HG02678 (cell line): ENCODE data around the gene RGL2.
"Not testable (repeated sequence)": the region's sequence is repeated elsewhere in the genome, so short reads cannot be mapped to it uniquely, and the experiment has no call there.

Experiments used
- ATAC-seq: cut with Tn5 transposase; IDR thresholded peaks from one replicate; pipeline ENCODE4 v1.9.1; 2021; ENCODE audit warnings: mild to moderate bottlenecking, moderate library complexity; ENCODE audit not compliant: unreplicated experiment

The RGL2 gene

DNA sequence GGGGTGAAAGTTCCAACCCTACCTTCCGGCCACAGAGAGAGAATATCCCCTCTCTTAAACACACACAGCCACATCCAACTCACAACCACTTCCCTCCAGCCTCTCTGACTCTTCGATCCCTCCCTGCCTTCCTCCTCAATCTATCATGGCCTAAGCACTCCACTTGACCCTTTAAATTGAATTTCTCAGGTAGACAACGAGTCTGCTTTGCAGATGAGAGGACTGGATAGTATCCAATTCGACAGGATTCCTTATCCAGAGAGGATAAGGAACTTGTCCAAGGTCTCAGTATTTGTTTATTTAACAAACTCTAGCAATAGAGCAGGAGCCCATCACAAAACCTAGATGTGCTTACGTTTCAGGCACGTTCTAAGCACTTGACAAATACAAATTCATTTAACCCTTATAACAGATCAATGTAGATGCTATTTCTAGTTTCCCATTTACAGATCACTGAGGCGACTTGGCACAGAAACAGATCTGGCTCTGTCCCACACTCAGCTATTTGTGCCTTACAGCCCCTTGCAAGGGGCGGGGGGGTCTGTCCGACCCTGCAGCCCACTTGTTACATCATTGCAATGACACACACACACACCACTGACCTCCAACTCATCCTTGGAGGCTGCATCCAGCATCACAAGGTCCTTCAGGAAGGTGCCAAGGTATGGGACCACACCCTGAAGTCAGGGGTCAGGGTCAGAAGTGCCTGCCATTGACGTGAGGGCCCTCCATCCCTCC lies 4.5 kb downstream of the RGL2 start:
- ATAC-seq = no peak

DNA sequence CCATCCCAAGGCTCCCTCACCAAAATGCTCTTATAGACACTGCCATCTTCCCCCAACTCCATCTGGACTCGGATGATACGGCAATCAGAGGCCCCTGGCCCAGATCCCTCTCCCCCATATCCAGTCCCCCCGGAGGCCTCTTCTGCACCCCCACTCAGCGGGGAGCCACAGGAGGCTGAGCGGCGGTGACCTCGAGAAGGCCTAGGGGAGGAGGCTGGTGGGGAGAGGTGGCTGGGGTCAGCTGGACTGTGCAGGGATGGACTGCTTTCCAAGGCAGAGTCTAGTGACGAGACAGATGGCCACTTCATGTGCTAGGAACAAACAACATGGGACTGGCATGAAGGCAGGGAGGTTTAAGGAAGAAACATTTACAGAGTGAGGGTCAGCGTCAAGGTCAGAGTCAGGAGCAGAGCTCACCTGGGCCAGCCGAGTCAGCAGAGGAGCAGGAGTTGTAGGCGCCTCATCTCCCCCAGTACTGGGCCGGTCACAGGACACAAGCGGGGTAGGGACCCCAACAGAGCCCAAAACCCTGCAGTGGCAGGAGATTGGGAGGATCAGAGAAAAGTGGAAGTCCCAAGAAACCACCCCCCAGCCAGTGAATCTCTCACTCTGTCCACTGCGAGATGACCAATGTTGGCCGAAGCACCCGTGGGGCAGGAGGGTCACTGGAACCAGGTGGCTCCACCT lies 5.6 kb downstream of the RGL2 start:
- ATAC-seq = no peak

DNA sequence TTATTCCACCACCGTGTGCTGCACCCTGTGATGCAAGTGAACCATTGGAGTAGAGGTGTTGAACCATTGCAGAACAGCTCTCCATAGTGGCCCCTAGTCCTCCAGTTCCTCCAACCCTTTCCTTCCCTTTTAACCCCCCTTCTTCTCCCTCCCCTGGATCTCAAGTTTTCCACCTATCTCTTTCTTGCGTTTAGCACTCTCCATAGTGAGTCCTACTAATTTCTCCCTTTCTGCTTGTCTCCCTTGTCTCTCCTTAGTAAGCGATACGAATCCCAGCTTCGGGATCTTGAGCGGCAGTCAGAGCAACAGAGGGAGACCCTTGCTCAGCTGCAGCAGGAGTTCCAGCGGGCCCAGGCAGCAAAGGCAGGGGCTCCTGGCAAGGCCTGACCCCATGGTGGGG lies 8.3 kb downstream of the RGL2 start:
- no peak for ATAC-seq

DNA sequence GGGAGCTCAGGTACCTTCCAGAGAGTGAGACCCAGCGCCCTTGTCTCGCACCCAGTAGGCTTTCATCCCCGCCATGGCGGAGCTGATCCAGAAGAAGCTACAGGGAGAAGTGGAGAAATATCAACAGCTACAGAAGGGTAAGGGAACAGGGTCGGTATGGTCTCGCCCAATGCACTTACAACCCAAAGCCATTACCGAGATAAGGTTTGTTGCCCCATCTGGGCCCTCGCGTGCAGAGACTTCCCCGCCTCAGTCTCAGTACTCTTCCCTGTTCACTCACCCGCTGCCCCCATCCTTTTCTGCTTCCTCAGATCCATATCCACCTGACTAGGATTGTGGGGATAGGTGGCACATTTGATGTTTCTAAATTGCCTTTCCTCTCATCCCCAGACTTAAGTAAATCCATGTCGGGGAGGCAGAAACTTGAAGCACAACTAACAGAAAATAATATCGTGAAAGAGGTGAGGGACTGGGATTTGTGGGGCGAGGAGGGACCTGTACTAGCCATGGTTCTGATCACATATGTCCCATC lies 8.9 kb downstream of the RGL2 start:
- ATAC-seq = no peak

DNA sequence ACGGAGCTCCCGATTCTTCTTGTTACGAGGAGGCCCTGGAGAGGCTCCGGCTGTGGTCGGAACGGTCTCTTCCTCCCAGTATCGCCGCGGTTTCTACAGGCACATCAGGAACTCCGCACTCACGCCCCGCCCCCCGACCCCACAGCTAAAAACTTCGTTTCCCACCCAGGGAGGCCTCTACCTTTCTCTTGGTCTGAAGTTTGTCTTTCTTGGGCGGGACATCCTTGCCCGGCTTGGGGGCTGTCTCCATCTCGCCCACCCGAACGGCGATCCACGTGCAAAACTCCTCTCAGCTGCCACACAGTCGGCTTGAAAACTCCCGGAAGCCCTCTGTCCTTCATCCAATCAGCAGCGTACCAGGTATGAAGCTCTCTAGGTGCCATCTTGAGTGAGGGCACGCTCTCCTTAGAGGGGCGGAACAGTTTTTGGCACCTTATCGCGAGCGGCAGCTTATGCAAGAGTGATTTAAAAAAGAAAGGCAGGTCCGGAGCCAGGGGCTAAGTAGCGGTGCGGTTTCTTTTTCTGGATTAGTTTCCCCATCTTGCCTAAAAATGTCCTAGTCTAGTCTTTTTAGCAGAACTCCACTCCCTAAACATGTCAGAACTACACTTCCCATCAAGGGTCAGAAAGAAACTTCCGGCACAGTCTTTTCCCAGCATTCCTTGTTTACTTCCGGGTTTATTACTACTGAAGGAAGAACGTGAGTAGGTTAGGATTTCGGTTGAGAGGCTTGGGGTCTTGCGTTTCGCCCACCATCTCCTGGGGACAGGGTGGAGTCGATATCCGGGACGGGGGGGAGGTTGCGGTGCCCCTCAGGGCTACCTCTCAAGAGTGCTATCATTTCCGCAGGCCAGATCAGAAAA lies 9.6 kb downstream of the RGL2 start, which contains the start of the genes PFDN6 and WDR46:
Gene PFDN6, plus strand, starts transcription at position 681 of the 863 bp plus-strand sequence. CDS start 256 bp downstream, outside the sequence.
Gene WDR46, minus strand, starts transcription at position 319 of the 863 bp plus-strand sequence. Its CDS starts 69 bp downstream, at position 250.
- ATAC-seq = peak; percentile 87

DNA sequence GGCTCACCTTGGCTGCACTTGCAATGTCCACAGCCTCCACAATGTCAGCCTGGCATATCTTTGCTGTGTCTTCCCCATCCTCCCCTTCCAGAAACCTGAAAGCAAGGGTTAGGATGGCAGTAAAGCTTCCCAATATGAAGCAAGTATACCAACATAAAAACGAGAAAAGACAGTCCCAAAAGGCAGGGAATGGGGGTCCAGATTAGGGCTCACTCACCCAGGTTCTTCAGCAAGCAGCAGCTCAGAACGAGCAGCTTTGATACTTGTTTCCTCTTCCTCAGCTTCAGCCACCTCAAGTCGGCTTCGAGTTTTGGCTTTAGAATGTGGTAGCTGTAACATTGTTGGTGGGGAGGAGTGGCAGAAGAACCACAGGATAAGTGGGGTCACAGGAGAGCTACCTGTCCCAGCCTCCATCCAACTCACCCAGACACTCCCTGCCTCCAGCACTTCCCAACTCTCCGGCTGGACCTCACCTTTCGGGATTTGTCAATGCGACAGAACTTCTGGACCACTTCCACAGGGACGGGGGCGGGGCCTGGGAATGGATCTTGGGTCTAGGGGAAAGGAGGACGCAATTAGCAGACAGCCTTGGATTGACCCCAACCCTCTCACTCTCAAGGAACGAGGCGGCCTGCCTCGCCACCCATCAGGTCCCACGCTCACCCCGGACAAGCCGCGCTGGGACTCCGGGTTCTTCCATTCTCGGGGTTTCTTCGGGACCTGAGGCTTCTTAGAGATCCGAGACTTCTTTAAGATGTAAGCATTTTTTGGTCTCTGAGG lies 10.4 kb downstream of the RGL2 start:
- no peak for ATAC-seq

DNA sequence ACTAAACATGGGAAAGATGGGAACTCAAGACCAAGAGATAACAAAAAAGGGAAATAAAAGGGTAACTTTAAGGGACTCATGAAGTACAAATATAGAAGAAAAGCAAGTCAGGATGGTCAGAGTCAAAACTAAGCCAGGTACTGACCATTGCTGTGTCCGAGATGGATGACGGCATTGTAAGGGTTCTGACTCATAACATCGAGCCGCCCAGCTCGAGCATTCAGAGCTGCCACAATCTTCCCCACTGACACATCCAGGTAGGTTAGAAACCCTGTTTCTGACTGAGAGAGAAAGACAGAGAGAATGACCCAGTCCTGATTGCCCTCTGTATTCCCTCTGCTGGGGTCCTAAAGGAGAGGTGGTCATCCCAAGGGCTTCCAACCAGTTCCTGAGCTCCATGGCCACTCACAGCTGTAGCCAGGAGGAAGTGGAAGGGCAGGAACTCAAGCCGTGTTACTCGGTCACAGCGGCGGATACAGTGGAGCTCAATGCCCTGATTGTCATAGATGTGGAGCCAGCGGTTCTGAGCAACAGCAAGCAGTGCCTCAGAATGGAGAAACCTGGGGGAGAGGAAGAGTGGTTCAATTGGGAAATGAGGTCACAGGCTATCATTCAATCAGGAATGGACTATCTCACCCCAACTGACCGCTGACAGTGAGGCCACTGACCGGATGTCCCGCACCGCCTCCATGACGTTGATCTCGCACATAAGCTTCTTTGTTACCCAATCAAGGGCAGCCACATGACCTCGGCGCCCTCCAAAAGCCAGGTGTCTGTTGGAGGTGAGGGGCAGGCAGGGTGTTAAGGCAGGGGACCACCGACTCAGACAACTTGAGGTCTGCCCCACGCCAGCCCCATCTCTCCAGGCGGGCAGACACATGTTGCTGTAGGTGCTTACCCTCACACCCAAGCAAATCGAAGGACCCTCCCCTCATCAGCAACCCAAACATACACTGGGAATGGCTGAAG lies 11.5 kb downstream of the RGL2 start:
- ATAC-seq = no peak

DNA sequence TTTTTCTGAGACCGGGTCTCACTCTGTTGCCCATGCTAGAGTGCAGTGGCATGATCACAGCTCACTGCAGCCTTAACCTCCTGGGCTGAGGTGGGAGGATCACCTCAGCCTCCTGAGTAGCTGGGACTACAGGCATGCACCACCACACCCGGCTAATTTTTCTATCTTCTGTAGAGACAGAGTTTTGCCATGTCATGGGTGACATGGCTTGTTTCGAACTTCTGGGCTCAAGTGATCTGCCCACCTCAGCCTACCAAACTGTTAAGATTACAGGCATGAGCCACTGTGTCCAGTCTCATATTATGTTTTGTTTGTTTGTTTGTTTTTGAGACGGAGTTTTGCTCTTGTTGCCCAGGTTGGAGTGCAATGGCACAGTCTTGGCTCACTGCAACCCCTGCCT lies 13.5 kb downstream of the RGL2 start:
- ATAC-seq = not testable (repeated sequence)

DNA sequence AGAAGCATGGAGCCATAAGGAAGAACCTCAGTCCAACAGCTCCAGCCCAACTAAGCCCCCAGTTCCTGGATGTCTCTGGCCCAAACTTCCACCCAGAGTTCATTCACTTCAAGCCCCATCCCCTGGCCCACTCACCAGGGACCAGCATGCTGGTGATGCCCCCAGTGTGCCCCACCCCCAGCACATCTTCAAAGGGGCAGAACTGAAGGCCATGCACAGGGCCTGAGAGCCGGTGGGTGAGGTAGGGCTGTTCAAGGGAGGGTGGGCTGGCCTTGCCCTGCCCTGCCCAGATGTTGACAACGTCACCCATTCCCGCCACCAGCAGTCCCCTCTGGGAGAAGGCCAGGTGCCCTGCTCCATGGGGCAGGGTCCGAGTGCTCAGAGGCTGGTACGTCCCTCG lies 18.2 kb downstream of the RGL2 start:
- ATAC-seq = no peak

DNA sequence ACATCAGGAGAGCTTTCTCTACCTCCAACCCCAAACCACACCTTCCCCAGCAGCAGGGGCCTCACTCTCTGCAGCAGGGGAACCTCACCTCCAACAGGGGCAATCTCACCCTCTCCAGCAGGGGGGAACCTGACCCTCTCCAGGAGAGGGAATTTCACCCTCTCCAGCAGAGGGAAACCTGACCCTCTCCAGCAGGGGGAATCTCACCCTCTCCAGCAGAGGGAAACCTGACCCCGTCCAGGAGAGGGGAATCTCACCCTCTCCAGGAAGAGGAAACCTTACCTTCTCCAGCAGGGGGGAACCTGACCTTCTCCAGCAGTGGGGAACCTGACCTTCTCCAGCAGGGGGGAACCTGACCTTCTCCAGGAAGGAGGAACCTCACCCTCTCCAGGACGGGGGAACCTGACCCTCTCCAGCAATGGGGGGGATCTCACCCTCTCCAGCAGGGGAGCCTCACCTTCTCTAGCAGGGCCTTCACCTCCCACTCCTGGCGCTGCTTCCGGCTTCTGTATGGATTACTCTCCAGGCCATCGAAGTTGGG lies 18.7 kb downstream of the RGL2 start:
- no peak for ATAC-seq

DNA sequence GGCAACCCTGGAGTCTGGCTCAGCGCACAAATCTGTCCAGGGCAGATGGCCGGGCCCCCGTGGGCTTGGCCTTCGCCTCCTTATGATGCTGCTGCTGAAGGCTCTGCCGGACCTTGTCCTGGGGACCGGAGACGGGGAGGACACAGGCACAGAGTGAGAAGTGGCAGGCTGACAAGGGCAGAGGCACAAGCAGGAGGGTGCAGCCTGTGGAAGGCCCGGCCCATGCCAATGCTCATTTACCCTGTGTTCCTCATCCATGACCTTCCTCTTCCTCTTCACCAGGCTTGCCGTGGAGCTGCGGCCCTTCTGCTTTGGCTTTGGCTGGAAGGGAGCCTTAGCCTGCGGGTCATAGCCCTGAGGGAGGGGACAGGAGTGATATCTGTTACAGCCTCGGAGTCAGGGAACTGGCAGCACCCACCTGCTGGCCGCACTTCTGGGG lies 19.5 kb downstream of the RGL2 start:
- ATAC-seq = no peak

DNA sequence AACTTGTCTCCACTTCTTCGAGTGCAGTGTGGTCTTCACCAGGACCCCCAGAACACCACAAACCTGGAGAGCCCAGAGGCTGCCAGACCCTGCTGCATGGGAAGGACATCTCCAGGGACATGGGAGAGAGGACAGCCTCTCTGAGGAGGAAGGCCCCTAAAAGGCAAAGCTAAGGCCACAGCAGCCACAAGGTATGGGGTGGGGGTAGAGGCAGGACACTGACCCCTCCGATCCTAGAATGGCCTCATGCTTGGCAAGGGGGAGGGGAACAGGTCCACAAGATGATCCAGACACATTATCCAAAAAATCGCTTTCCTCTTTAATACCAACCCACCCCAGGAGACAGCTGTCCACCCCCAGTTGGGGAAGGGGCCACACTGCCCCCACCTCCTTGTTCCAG lies 19.9 kb downstream of the RGL2 start:
- ATAC-seq = no peak

DNA sequence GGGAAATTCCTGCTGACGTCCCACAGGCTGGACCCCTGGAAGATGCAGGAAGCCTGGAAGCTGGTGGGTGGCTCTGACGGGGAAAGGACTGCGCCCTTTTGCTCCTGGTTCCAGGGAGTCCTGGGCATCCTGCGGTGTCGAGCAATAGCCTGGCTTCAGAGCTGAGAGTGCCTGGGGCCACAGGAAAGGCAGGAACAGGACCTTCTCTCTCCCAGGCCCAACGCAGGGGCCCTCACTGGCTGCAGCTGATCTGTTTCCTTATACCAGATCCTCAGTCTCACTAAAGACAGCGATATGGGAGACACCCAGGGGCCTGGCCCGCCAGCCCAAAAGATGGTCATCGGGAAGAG lies 20.4 kb downstream of the RGL2 start:
- no peak for ATAC-seq

DNA sequence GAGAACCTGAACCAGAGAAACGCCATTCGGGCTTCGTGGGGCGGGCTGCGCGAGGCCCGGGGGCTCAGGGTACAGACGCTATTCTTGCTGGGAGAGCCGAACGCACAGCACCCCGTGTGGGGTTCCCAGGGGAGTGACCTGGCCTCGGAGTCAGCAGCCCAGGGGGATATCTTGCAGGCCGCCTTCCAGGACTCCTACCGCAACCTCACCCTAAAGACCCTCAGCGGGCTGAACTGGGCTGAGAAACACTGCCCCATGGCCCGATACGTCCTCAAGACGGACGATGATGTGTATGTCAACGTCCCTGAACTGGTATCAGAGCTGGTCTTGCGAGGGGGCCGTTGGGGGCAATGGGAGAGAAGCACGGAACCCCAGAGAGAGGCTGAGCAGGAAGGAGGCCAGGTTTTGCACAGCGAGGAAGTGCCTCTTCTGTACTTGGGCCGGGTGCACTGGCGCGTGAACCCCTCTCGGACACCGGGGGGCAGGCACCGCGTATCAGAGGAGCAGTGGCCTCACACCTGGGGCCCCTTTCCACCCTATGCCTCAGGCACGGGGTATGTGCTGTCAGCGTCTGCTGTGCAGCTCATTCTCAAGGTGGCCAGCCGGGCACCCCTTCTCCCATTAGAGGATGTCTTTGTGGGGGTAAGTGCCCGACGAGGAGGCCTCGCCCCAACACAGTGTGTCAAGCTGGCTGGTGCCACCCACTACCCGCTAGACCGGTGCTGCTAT lies 20.9 kb downstream of the RGL2 start:
- no peak for ATAC-seq

DNA sequence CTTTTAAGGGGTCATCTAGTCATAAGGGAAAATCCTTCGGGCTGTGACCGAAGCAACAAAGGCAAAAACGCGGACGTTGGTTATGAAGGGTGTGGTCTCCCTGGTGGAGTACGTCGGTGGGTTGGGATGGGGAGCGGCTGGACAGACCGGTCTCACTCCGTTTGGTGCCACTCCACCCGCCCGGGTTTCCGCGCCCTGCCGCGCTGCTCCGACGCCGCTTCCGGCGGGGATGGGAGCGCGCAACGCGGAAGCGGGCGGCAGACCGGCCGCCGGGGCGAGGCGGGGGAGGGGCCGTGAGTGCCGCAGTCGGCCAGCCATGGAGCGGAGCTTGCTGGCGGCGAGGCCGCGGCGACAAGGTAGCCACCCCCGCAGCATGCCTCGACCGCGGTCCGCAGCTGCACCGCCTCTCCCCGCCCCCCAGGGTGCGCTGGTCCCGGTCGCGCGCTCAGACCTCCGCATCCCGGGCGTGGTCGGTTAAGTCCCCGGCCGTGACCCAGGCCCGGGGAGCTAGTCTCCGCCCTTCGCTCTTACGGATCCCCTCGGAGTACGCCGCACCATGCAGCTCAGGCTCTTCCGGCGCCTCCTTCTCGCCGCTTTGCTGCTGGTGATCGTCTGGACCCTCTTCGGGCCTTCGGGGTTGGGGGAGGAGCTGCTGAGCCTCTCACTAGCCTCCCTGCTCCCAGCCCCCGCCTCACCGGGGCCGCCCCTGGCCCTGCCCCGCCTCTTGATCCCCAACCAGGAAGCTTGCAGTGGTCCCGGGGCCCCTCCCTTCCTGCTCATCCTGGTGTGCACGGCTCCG lies 21.7 kb downstream of the RGL2 start, which contains the start of gene B3GALT4:
Gene B3GALT4, plus strand, starts transcription at position 260 of the 799 bp plus-strand sequence. Its CDS starts 297 bp downstream, at position 557.
- peak; percentile 69 for ATAC-seq

DNA sequence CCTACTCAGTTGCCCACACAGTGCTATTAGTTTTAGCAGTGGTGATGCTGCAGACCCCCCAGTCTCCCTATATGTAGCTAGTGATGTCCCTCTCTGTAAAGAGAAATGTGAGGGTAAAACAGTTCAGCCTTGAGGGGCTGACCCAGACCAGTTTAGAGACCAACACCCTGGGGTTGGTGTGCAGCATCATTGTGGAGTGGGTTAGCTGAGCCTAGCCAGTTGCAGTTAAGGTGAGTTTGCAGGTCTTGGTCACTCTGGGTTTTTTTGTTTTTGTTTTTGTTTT lies 22.2 kb downstream of the RGL2 start:
- ATAC-seq = no peak

DNA sequence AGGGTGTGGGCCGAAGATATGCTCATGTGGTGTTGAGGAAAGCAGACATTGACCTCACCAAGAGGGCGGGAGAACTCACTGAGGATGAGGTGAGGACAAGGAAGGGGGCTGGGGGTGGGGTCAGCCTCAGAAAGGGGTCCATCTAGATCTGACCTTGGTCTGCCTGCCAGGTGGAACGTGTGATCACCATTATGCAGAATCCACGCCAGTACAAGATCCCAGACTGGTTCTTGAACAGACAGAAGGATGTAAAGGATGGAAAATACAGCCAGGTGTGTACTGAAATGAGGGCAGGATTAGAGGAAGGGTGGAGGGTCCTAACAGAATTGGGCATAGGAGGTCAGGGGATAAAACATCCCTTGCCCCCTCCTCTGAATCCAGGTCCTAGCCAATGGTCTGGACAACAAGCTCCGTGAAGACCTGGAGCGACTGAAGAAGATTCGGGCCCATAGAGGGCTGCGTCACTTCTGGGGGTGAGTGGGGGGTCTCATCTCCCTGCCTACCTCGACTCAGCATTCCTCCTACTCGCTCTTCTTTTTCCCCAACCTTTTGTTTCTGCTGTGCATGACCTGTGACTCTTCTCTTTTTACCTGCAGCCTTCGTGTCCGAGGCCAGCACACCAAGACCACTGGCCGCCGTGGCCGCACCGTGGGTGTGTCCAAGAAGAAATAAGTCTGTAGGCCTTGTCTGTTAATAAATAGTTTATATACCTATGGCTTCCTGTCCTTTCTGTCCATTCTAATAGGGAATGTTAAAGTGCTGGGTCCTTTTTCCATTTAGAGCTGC lies 22.8 kb downstream of the RGL2 start:
- ATAC-seq = not testable (repeated sequence)
